Measurements from ENCODE around the gene FICD.

FICD gene

DNA sequence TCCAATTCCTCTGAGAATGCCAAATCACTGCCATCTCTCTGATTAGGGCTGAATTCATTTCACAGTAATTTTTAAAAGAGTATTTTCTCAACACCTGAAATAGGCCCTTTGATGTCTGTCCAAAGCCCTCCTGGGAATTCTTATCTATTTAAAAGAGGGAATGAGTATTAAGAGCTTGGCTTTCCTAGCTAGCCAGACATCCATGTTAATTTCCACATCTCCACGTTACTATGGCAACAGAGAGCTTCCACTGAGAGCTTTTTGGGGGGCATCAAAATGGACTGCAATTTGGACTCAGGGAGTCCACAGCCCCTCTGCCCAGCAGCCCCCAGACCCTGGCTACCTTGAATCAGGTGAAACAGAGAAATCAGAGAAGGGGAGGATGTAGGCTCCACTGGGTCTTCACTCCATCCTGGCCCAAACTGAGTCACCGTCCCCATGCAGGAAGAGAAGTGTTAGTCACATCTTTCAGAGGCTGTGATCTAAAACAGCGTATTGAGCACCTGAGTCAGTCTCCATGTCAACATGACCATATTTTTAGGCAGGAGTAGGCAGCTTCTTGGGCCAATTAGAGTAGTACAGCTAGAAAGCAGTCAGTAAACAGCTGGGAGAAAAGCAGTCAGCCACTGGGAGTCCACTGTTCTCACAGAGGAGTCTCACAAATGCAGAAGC, 7.0 kb upstream of the FICD start:
- Histone ChIP-seq H4K20me1 (ENCODE audit: insufficient read depth) (no peaks in the 10 kb centered on the region), H2AFZ (ENCODE audit: low read depth) (no peak overlapping the region), H3K4me3 (IDR thresholded peaks at IDR 0.05; ENCODE audit: insufficient read depth, low read depth, low read length) (no peak overlapping the region), H3K36me3 (ENCODE audit: insufficient read depth) (no peaks in the 10 kb centered on the region), H3K9ac (no peak overlapping the region), H3K79me2 (ENCODE audit: insufficient read depth, low read depth) (no peaks in the 10 kb centered on the region), H3K4me1 (ENCODE audit: low read depth, poor library complexity, severe bottlenecking) (peaks cover 5% of the 10 kb centered on the region), H3K27me3 (ENCODE audit: insufficient read depth, low read depth) (no peaks in the 10 kb centered on the region), H3K4me2 (no peak overlapping the region), H3K27ac (no peak overlapping the region)
- no peak for TF ChIP-seq CTCF (conservative IDR thresholded peaks at IDR 0.05; ENCODE audit: low read depth, low read length)

GRCh38 chr12:108509806-108510205, 5.3 kb upstream of the FICD start:
- Histone ChIP-seq H4K20me1 (ENCODE audit: insufficient read depth) (no peaks in the 10 kb centered on the region), H3K4me1 (ENCODE audit: low read depth, poor library complexity, severe bottlenecking) (peaks cover 5% of the 10 kb centered on the region), H3K9ac (no peak overlapping the region), H3K4me2 (no peak overlapping the region), H3K79me2 (ENCODE audit: insufficient read depth, low read depth) (no peaks in the 10 kb centered on the region), H3K27me3 (ENCODE audit: insufficient read depth, low read depth) (no peaks in the 10 kb centered on the region), H3K4me3 (IDR thresholded peaks at IDR 0.05; ENCODE audit: insufficient read depth, low read depth, low read length) (no peak overlapping the region), H3K36me3 (ENCODE audit: insufficient read depth) (no peaks in the 10 kb centered on the region), H2AFZ (ENCODE audit: low read depth) (no peak overlapping the region), H3K27ac (no peak overlapping the region)
- no peak for TF ChIP-seq CTCF (conservative IDR thresholded peaks at IDR 0.05; ENCODE audit: low read depth, low read length)

DNA sequence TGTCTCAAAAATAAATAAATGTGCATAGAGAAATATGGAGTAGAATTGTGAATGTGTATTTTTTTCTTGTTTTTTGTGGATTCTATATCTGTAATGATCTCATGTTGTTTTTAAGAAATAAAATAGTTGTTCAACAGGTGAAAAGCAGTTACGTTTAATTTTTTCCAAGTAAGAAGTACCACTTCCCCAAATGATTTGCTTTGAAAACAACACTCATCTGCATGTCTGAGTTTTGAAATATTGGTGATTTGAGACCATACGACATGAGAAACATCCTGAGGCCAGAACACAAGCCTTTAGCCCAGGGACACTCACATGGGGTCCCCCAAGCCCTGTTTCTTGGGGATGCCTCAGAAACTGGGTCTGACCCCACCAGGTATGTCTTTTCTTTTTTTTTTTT, 4.2 kb upstream of the FICD start:
- Histone ChIP-seq H3K79me2 (ENCODE audit: insufficient read depth, low read depth) (no peaks in the 10 kb centered on the region), H3K9ac (no peak overlapping the region), H3K27ac (no peak overlapping the region), H3K4me3 (IDR thresholded peaks at IDR 0.05; ENCODE audit: insufficient read depth, low read depth, low read length) (no peak overlapping the region), H3K4me2 (no peak overlapping the region), H3K4me1 (ENCODE audit: low read depth, poor library complexity, severe bottlenecking) (peaks cover 5% of the 10 kb centered on the region), H2AFZ (ENCODE audit: low read depth) (no peak overlapping the region), H3K36me3 (ENCODE audit: insufficient read depth) (no peaks in the 10 kb centered on the region), H3K27me3 (ENCODE audit: insufficient read depth, low read depth) (no peaks in the 10 kb centered on the region), H4K20me1 (ENCODE audit: insufficient read depth) (no peaks in the 10 kb centered on the region)
- TF ChIP-seq CTCF (conservative IDR thresholded peaks at IDR 0.05; ENCODE audit: low read depth, low read length): no peak

DNA sequence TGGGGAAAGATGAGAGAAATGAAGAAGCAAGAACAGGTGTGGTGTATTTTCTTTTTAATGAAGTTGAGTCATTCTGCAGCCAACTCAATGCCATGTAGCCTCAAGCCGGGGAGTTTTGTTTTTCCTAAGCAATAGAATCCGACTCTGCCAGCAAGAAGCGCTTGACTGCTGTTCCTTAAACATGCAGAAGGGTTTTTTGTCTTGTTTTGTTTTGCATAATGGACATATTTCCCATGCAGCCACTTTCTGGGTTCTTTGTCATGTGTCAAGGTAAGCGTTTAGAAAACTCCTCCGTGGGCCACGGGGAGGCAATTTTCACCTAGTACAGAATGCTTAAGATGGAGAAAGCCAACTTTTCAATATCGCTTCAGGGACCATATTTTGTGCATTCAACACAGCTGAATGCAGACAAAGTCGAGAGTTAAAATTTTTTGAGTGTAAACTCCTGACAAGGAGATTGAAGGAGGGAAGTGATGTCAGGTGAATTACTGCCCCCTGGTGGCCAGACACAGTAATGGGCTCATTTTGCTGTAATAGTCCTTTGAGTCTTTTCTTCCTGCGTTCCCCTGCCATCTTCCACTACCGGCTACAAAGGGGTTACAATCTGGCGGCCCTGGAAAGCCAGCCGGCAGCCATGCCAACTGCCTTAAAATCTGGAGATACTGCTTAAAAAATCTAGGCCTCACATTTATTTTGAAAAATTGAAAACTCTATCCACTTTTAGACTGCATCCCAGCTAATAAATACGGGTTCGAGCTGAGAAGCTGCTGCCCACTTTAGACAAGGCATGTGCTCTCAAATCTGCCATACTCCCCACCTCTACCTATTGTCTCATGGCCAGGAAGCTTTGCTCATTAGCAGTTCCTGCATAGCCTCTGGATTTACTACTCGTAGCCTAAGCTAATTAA, 3.2 kb upstream of the FICD start:
- Histone ChIP-seq H3K4me3 (IDR thresholded peaks at IDR 0.05; ENCODE audit: insufficient read depth, low read depth, low read length) (no peak overlapping the region), H3K4me2 (peak overlapping the region; percentile 47; the same call in 1 of the 2 replicates)

More for the DNA sequence above, 3.2 kb upstream of the FICD start:
- TF ChIP-seq CTCF (conservative IDR thresholded peaks at IDR 0.05; ENCODE audit: low read depth, low read length): peak; percentile 87
- Histone ChIP-seq H3K9ac (no peak overlapping the region), H2AFZ (ENCODE audit: low read depth) (peak overlapping the region; percentile 45; the same call in 1 of the 2 replicates), H3K27ac (no peak overlapping the region), H3K79me2 (ENCODE audit: insufficient read depth, low read depth) (no peaks in the 10 kb centered on the region), H3K27me3 (ENCODE audit: insufficient read depth, low read depth) (no peaks in the 10 kb centered on the region), H4K20me1 (ENCODE audit: insufficient read depth) (no peaks in the 10 kb centered on the region), H3K4me1 (ENCODE audit: low read depth, poor library complexity, severe bottlenecking) (peaks cover 15% of the 10 kb centered on the region), H3K36me3 (ENCODE audit: insufficient read depth) (no peaks in the 10 kb centered on the region)
